Mesenchymal stem cell (in vitro differentiated cells and primary cell): ENCODE data around the gene BIRC7. TPM values are rescaled to one million over a fixed set of nuclear protein-coding genes. Genes with fewer than 3 reads are reported as not detected.
A peak's percentile ranks its signal among the peaks of the same experiment; 100 is the strongest.

Experiments used
- DNase-seq: peaks from one replicate; pipeline ENCODE4 v3.0.0-alpha.2; 2013
- H2AFZ ChIP-seq: one replicate; pipeline ENCODE4 v1.6.1; 2013; ENCODE audit warnings: low read depth, mild to moderate bottlenecking, control low read depth, inconsistent platforms, low read length, moderate library complexity
- H2AK5ac ChIP-seq: 2 replicates; pipeline ENCODE4 v1.6.1; 2013; ENCODE audit warnings: low read length, moderate library complexity, mild to moderate bottlenecking, inconsistent platforms; ENCODE audit not compliant: severe bottlenecking
- H2BK120ac ChIP-seq: one replicate; pipeline ENCODE4 v1.6.1; 2013; ENCODE audit warnings: low read depth, mild to moderate bottlenecking, inconsistent platforms, low read length, moderate library complexity
- H2BK12ac ChIP-seq, 2 experiments: one replicate each; pipeline ENCODE4 v1.6.1; 2013; ENCODE audit warnings: inconsistent platforms in 2 of 2, low read length in 2 of 2, mild to moderate bottlenecking in 2 of 2, moderate library complexity in 2 of 2, control low read depth in 1 of 2
- H2BK15ac ChIP-seq: one replicate; pipeline ENCODE4 v1.6.1; 2013; ENCODE audit warnings: mild to moderate bottlenecking, low read depth, inconsistent platforms; ENCODE audit not compliant: poor library complexity, severe bottlenecking
- H2BK5ac ChIP-seq: 2 replicates; pipeline ENCODE4 v1.6.1; 2013; ENCODE audit warnings: low read depth, mild to moderate bottlenecking, low read length, control low read depth, inconsistent platforms; ENCODE audit not compliant: poor library complexity, severe bottlenecking
- H3K14ac ChIP-seq, 2 experiments: one replicate each; pipeline ENCODE4 v1.6.1; 2013; ENCODE audit warnings: inconsistent platforms in 2 of 2, low read length in 2 of 2, control low read depth in 1 of 2, mild to moderate bottlenecking in 1 of 2, moderate library complexity in 1 of 2
- H3K18ac ChIP-seq, 2 experiments: one replicate each; pipeline ENCODE4 v1.6.1; 2013; ENCODE audit warnings: inconsistent platforms in 2 of 2, low read length in 2 of 2, control low read depth in 1 of 2, low read depth in 1 of 2, mild to moderate bottlenecking in 1 of 2
- H3K23ac ChIP-seq, 2 experiments: one replicate each; pipeline ENCODE4 v1.6.1; 2013; ENCODE audit warnings: inconsistent platforms in 2 of 2, low read length in 2 of 2, mild to moderate bottlenecking in 2 of 2, moderate library complexity in 2 of 2, control low read depth in 1 of 2
- H3K27ac ChIP-seq: 2 replicates; pipeline ENCODE4 v1.5.1; 2013; ENCODE audit warnings: mild to moderate bottlenecking, moderate library complexity, low read length, control low read depth, inconsistent platforms; ENCODE audit not compliant: poor library complexity, severe bottlenecking
- H3K27me3 ChIP-seq, 2 experiments: 2 replicates each; pipeline versions ENCODE4 v1.6.1 to v1.7.0; 2013; ENCODE audit warnings: low read length in 2 of 2, mild to moderate bottlenecking in 2 of 2, moderate library complexity in 2 of 2, control low read depth in 1 of 2, inconsistent platforms in 1 of 2; ENCODE audit not compliant: control insufficient read depth in 1 of 2, insufficient read depth in 1 of 2
- H3K36me3 ChIP-seq, 2 experiments: 2 replicates each; pipeline versions ENCODE4 v1.6.1 to v1.7.0; 2013; ENCODE audit warnings: low read length in 2 of 2, control low read depth in 1 of 2, inconsistent platforms in 1 of 2, low read depth in 1 of 2, mild to moderate bottlenecking in 1 of 2; ENCODE audit not compliant: insufficient read depth in 2 of 2, control insufficient read depth in 1 of 2
- H3K4ac ChIP-seq, 2 experiments: one replicate each; pipeline ENCODE4 v1.6.1; 2013; ENCODE audit warnings: inconsistent platforms in 2 of 2, low read length in 2 of 2, mild to moderate bottlenecking in 2 of 2, moderate library complexity in 2 of 2, control low read depth in 1 of 2, low read depth in 1 of 2
- H3K4me1 ChIP-seq: 2 replicates; pipeline ENCODE4 v1.6.1; 2013; ENCODE audit warnings: low read depth, low read length, control low read depth; ENCODE audit not compliant: control insufficient read depth, insufficient read depth
- H3K4me2 ChIP-seq: 2 replicates; pipeline ENCODE4 v1.6.1; 2013; ENCODE audit warnings: low read length, mild to moderate bottlenecking, inconsistent platforms; ENCODE audit not compliant: poor library complexity, severe bottlenecking
- H3K4me3 ChIP-seq, 2 experiments: 2 replicates each; pipeline versions ENCODE4 v1.5.1 to v1.7.0; 2013; ENCODE audit warnings: low read length in 2 of 2, mild to moderate bottlenecking in 2 of 2, control low read depth in 1 of 2, low read depth in 1 of 2; ENCODE audit not compliant: insufficient read depth in 1 of 2
- H3K79me1 ChIP-seq: replicated peaks from 2 replicates; pipeline ENCODE4 v1.6.1; 2013; ENCODE audit warnings: mild to moderate bottlenecking, control low read depth, low read length, inconsistent platforms; ENCODE audit not compliant: poor library complexity, severe bottlenecking
- H3K9ac ChIP-seq: 2 replicates; pipeline ENCODE4 v1.7.0; 2013; ENCODE audit warnings: mild to moderate bottlenecking, low read length, moderate library complexity
- H3K9me3 ChIP-seq: 2 replicates; pipeline ENCODE4 v1.7.0; 2013; ENCODE audit warnings: mild to moderate bottlenecking, low read length; ENCODE audit not compliant: control insufficient read depth
- H4K8ac ChIP-seq: one replicate; pipeline ENCODE4 v1.6.1; 2013; ENCODE audit warnings: inconsistent platforms, mild to moderate bottlenecking, low read length, moderate library complexity
- H4K91ac ChIP-seq: one replicate; pipeline ENCODE4 v1.6.1; 2013; ENCODE audit warnings: mild to moderate bottlenecking, low read length, inconsistent platforms
- WGBS: methylation state at CpG from one replicate; pipeline ENCODE4 v1.1.7; 2013; ENCODE audit warnings: mixed read lengths; 5-methylcytosine and 5-hydroxymethylcytosine counted together
- polyA plus RNA-seq, 2 experiments: library from polyadenylated mRNA; stranded (reverse); fragments of 200-250 nt; gene quantifications; one replicate each; pipeline ENCODE4 v1.2.3, GENCODE V29; 2013

BIRC7 gene, protein sequence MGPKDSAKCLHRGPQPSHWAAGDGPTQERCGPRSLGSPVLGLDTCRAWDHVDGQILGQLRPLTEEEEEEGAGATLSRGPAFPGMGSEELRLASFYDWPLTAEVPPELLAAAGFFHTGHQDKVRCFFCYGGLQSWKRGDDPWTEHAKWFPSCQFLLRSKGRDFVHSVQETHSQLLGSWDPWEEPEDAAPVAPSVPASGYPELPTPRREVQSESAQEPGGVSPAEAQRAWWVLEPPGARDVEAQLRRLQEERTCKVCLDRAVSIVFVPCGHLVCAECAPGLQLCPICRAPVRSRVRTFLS
- 1.6 TPM for polyA plus RNA-seq (2013, experiment 1 of 2)
- polyA plus RNA-seq (2013, experiment 2 of 2) = 1.5 TPM

- peak within 1 kb of the TSS; percentile 86 for H4K8ac ChIP-seq
- no peaks in the 10 kb centered on the region for H3K36me3 ChIP-seq
- peak within 1 kb of the TSS; percentile 28 for H3K27ac ChIP-seq
Observed at GRCh38 chr20:63235399-63235983, at the start of gene BIRC7. BIRC7 (plus strand) TSS chr20:63235905; CDS start chr20:63236097, 192 bp downstream.

DNA sequence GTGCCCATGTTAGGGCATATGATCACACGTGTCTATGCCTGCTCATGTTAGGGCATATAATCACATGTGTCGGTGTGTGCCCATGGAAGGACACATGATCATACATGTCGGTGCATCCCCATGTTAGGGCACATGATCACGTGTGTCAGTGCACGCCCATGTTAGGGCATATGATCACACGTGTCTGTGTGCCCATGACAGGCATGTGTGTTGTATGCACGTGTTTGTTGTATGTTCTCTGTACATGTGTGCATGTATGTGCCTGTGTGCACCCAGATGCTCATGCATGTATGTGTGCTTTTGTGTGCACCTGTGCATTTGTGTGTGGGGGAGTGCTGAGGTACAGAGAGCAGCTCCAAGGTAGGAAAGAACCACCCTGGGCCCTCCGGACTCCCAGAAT is 49.6 kb upstream of the BIRC7 start:
- WGBS = 90% methylated on average over 8 of the region's 8 CpGs
- no peak for DNase-seq

More at GRCh38 chr20:63235399-63235983, at the start of gene BIRC7:
- Histone ChIP-seq H2BK12ac (peak within 1 kb of the TSS; percentile 88 to 99), H3K18ac (peak within 1 kb of the TSS; percentile 77 to 92), H3K4me1 (peaks cover 62% of the 10 kb centered on the region), H4K91ac (peak within 1 kb of the TSS; percentile 85), H3K9ac (no peak within 1 kb of the TSS), H3K4me2 (peak within 1 kb of the TSS; percentile 20), H3K79me1 (no peaks in the 10 kb centered on the region), H3K4me3 (no peak within 1 kb of the TSS), H2BK120ac (peak within 1 kb of the TSS; percentile 21), H3K27me3 (peaks cover 0 to 12% of the 10 kb centered on the region in 2 experiments), H3K4ac (peak within 1 kb of the TSS; percentile 73 to 75), H2AFZ (peak within 1 kb of the TSS; percentile 14), H2AK5ac (peak within 1 kb of the TSS; percentile 71), H3K14ac (peak within 1 kb of the TSS in 1 of 2 experiments; percentile 10), H2BK15ac (peak within 1 kb of the TSS; percentile 99), H2BK5ac (peak within 1 kb of the TSS; percentile 58), H3K23ac (no peak within 1 kb of the TSS), H3K9me3 (no peaks in the 10 kb centered on the region)
- peak; percentile 35 for DNase-seq
- WGBS = 37% methylated on average over 16 of the region's 17 CpGs

DNA sequence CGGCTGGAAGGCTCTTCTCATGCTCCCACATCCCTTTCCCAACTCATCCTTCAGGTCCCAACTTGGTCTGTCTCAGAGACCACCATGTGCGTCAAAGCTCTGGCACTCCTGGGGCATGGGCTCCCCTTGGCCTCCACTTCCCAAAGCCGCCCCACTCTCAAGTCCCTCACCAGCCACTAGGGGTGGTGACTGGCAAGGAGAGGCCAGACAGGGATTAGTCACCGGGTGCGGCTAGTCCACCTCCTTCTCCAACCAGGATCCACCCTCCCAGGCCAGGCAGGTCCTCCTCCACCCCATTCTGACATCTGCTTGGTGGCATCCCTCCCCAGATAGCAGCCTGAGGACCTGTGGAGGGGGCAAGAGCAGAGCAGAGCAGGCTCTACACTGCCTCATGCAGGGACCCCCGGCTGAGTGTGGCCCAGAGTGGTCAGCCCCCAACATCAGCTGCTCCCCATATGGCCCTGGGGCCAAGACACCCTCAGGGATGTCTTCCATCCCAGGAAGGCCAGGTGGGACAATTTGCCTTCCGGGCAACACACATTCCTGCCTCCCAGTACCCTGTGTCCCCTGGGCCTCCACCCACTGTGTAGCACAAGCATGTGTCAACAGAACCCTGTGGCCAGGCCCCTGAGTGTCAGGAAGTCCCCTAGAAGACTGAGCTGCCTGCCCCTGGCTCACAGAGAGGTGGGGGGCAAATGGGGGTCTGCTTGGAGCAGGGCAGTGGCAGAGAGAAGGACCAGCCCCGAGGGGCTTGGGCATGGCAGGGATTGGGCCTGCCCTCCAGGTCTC is 49.0 kb upstream of the BIRC7 start:
- Histone ChIP-seq H3K4me1 (peaks cover 4% of the 10 kb centered on the region), H3K4ac (no peak overlapping the region), H3K27me3 (peaks cover 15 to 42% of the 10 kb centered on the region in 2 experiments), H2BK5ac (no peak overlapping the region), H3K9ac (no peak overlapping the region), H4K91ac (no peak overlapping the region), H3K23ac (no peak overlapping the region), H3K27ac (no peak overlapping the region), H2AK5ac (no peak overlapping the region), H2BK120ac (no peak overlapping the region), H3K18ac (no peak overlapping the region), H4K8ac (no peak overlapping the region), H2BK12ac (no peak overlapping the region), H3K9me3 (no peaks in the 10 kb centered on the region), H3K36me3 (no peaks in the 10 kb centered on the region), H3K4me2 (no peak overlapping the region), H2AFZ (no peak overlapping the region), H3K4me3 (no peak overlapping the region), H3K14ac (no peak overlapping the region), H3K79me1 (no peaks in the 10 kb centered on the region), H2BK15ac (no peak overlapping the region)
- DNase-seq = peak; percentile 10
- WGBS = 84% methylated on average over 7 of the region's 8 CpGs

More for the DNA sequence above, 49.6 kb upstream of the BIRC7 start:
- Histone ChIP-seq H2AK5ac (no peak overlapping the region), H3K9me3 (no peaks in the 10 kb centered on the region), H3K27me3 (peaks cover 21 to 48% of the 10 kb centered on the region in 2 experiments), H3K27ac (no peak overlapping the region), H3K23ac (no peak overlapping the region), H2BK120ac (no peak overlapping the region), H2BK12ac (no peak overlapping the region), H3K4me1 (peaks cover 4% of the 10 kb centered on the region), H3K14ac (peak overlapping the region in 1 of 2 experiments; percentile 55), H3K18ac (no peak overlapping the region), H2BK5ac (no peak overlapping the region), H3K79me1 (no peaks in the 10 kb centered on the region), H4K8ac (no peak overlapping the region), H3K36me3 (no peaks in the 10 kb centered on the region), H3K9ac (no peak overlapping the region), H3K4me2 (no peak overlapping the region), H2BK15ac (no peak overlapping the region), H2AFZ (no peak overlapping the region), H4K91ac (no peak overlapping the region), H3K4me3 (no peak overlapping the region), H3K4ac (no peak overlapping the region)
